Measurements from ENCODE around the gene RASGRP2. TPM values are rescaled to one million over a fixed set of nuclear protein-coding genes. Genes with fewer than 3 reads are reported as not detected.

RASGRP2 gene
- total RNA-seq, 2 donors from 2014 or later: 0.86 to 1.9 TPM

DNA sequence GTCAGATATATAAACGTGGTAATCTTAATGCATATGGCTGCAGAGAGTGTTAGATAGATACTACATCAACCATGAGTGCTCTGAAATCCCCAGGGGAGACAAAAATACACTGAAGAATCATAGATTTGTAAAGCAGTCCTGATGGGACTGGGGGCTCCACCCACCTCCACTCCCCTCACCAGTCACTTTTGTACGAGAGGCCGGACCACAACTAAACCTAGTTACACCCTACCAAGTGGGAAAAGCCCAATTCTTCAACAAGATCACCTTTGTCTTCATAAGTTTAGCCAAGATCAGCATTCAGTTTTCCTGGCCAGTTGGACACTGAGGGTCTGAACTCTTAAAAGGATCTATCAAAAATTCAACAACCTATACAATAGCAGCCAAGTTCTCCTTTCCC, 32.9 kb upstream of the RASGRP2 start:
- Histone ChIP-seq H3K9me3 (ENCODE audit: control insufficient read depth, low read length) (no peaks in the 10 kb centered on the region), H3K4me1 (ENCODE audit: control insufficient read depth, insufficient read depth, low read length) (peaks cover 5% of the 10 kb centered on the region), H3K4me3 (ENCODE audit: low read length) (peak overlapping the region; percentile 86), H3K27me3 (ENCODE audit: control insufficient read depth, insufficient read depth, low read length, poor library complexity, severe bottlenecking) (no peaks in the 10 kb centered on the region), H3K36me3 (ENCODE audit: control insufficient read depth, insufficient read depth, low read length) (peaks cover 57% of the 10 kb centered on the region), H3K9ac (ENCODE audit: extremely low read depth, low read length, poor library complexity, severe bottlenecking) (peak overlapping the region; percentile 42), H3K27ac (ENCODE audit: low read depth, low read length) (no peak overlapping the region)
- TF ChIP-seq, protein P1, sequence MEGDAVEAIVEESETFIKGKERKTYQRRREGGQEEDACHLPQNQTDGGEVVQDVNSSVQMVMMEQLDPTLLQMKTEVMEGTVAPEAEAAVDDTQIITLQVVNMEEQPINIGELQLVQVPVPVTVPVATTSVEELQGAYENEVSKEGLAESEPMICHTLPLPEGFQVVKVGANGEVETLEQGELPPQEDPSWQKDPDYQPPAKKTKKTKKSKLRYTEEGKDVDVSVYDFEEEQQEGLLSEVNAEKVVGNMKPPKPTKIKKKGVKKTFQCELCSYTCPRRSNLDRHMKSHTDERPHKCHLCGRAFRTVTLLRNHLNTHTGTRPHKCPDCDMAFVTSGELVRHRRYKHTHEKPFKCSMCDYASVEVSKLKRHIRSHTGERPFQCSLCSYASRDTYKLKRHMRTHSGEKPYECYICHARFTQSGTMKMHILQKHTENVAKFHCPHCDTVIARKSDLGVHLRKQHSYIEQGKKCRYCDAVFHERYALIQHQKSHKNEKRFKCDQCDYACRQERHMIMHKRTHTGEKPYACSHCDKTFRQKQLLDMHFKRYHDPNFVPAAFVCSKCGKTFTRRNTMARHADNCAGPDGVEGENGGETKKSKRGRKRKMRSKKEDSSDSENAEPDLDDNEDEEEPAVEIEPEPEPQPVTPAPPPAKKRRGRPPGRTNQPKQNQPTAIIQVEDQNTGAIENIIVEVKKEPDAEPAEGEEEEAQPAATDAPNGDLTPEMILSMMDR (conservative IDR thresholded peaks at IDR 0.05): no peak
- Mint-ChIP-seq H3K36me3 (ENCODE audit: low read depth) (peaks cover 55% of the 10 kb centered on the region), H3K4me1 (peaks cover 17% of the 10 kb centered on the region), H3K27me3 (ENCODE audit: insufficient read depth) (no peaks in the 10 kb centered on the region), H3K27ac (peak overlapping the region; percentile 91), H3K4me3 (peak overlapping the region; percentile 79), H3K9me3 (no peaks in the 10 kb centered on the region)
- DNase-seq: no peak
- WGBS, 2 experiments (ENCODE audit: insufficient coverage in 1 of 2, insufficient read length in 1 of 2): 64 to 72% methylated on average over 2 to 3 of the region's 3 CpGs

DNA sequence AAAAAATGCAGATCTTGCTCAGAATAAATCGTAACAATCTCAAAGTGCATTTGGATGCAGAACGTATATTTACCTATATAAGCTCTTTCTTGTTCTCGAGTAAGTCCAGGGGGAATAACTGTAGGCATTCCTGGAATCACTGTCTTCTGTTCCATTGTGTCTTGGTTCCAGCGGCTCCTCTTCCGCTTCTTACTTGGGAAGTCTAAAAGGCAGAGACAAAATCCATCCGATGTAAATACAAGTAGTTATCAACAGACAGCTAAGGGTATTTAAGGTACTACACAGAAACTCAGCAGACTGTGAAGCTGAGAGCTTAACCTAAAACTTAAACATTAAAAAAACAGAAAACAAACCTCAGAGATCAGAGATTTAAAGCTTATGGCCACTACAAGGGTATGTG, 32.5 kb upstream of the RASGRP2 start:
- H3K9ac ChIP-seq (ENCODE audit: extremely low read depth, low read length, poor library complexity, severe bottlenecking): peak overlapping the region; percentile 42
- Mint-ChIP-seq H3K27me3 (ENCODE audit: insufficient read depth) (no peaks in the 10 kb centered on the region), H3K9me3 (no peaks in the 10 kb centered on the region), H3K36me3 (ENCODE audit: low read depth) (peaks cover 59% of the 10 kb centered on the region), H3K4me1 (peaks cover 17% of the 10 kb centered on the region), H3K4me3 (peak overlapping the region; percentile 79), H3K27ac (peak overlapping the region; percentile 91)
- peak overlapping the region; percentile 86 for H3K4me3 ChIP-seq (ENCODE audit: low read length)
- WGBS, 2 experiments (ENCODE audit: insufficient coverage in 1 of 2, insufficient read length in 1 of 2): 88 to 98% methylated on average over 5 to 6 of the region's 6 CpGs
- no peaks in the 10 kb centered on the region for H3K9me3 ChIP-seq (ENCODE audit: control insufficient read depth, low read length)
- H3K36me3 ChIP-seq (ENCODE audit: control insufficient read depth, insufficient read depth, low read length): peaks cover 61% of the 10 kb centered on the region
- TF ChIP-seq, protein P1 (conservative IDR thresholded peaks at IDR 0.05): no peak
- DNase-seq: no peak
- no peaks in the 10 kb centered on the region for H3K27me3 ChIP-seq (ENCODE audit: control insufficient read depth, insufficient read depth, low read length, poor library complexity, severe bottlenecking)
- no peak overlapping the region for H3K27ac ChIP-seq (ENCODE audit: low read depth, low read length)
- H3K4me1 ChIP-seq (ENCODE audit: control insufficient read depth, insufficient read depth, low read length): peaks cover 5% of the 10 kb centered on the region

DNA sequence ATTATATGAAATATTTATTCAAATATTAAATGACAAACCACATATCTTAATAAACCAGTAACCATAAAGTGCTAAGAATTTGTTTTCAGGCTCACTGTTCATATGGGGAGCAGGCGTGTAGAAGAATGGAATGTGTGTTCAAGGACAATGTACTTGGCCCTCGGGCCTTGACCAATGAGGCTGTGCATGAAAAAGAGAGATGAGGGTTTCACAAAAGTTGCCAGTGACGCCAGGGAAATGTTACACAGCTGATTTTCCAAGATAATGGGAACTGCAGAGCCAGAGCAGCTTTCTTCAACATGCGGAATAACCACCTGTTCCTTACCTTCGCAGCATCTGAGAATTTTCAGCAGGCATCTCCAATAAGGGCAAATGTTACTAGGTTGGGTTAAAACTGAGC, 30.2 kb upstream of the RASGRP2 start:
- peaks cover 84% of the 10 kb centered on the region for H3K36me3 ChIP-seq (ENCODE audit: control insufficient read depth, insufficient read depth, low read length)
- H3K36me3 Mint-ChIP-seq (ENCODE audit: low read depth): peaks cover 82% of the 10 kb centered on the region
- no peaks in the 10 kb centered on the region for H3K27me3 Mint-ChIP-seq (ENCODE audit: insufficient read depth)
- no peaks in the 10 kb centered on the region for H3K27me3 ChIP-seq (ENCODE audit: control insufficient read depth, insufficient read depth, low read length, poor library complexity, severe bottlenecking)
- no peak overlapping the region for H3K4me3 Mint-ChIP-seq
- TF ChIP-seq, protein P1 (conservative IDR thresholded peaks at IDR 0.05): no peak
- no peak overlapping the region for H3K27ac ChIP-seq (ENCODE audit: low read depth, low read length)
- H3K4me1 ChIP-seq (ENCODE audit: control insufficient read depth, insufficient read depth, low read length): peaks cover 5% of the 10 kb centered on the region
- DNase-seq: no peak
- H3K4me3 ChIP-seq (ENCODE audit: low read length): no peak overlapping the region
- H3K9me3 Mint-ChIP-seq: no peaks in the 10 kb centered on the region
- no peaks in the 10 kb centered on the region for H3K9me3 ChIP-seq (ENCODE audit: control insufficient read depth, low read length)
- H3K4me1 Mint-ChIP-seq: peaks cover 17% of the 10 kb centered on the region
- no peak overlapping the region for H3K9ac ChIP-seq (ENCODE audit: extremely low read depth, low read length, poor library complexity, severe bottlenecking)
- 94 to 96% methylated on average over 5 of the region's 5 CpGs for WGBS, 2 experiments (ENCODE audit: insufficient coverage in 1 of 2, insufficient read length in 1 of 2)
- H3K27ac Mint-ChIP-seq: no peak overlapping the region
